Liver (tissue), 2 donors: ENCODE results near the gene SLC35E1.

Source experiments
- CTCF ChIP-seq: fragments of 150-350 bp; IDR thresholded peaks from 2 replicates; pipeline ENCODE4 v1.5.1; 2017; ENCODE audit warnings: improper control_type of control experiment, low read depth, low read length; ENCODE audit not compliant: missing input control
- FOXA2 ChIP-seq: IDR thresholded peaks from 2 replicates; pipeline ENCODE4 v1.6.1; 2016; ENCODE audit warnings: antibody characterized with exemption
- donor health status: healthy.

DNA sequence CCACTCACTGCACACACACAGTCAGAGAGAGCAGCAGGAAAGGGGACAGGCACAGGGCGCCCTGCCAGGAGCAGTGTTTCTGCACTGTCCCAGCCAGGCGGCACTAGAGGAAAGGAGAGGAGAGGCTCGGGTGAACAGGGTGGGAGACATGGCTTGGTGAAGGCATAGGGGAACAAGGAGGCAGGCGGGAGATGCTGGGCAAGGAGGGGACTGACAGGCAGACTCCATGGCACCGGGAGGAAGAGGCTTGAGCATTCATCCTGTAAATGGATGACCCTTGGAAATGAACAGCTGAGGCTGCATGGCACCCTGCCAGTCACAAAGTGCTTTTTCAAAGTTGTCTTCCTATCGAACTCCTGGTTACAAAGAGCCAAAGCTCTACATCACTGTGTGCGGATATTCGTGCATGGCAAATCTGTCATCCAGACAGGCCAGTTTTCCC lies 33.4 kb upstream of the SLC35E1 start:
- TF ChIP-seq CTCF (no peak), FOXA2 (no peak)
